BLaER1 (cell line): ENCODE measurements around the gene CDKAL1.
"Not testable (repeated sequence)": the region's sequence is repeated elsewhere in the genome, so short reads cannot be mapped to it uniquely, and the experiment has no call there.

ENCODE experiments used
- H3K27ac ChIP-seq: shearing (Covaris generic); formaldehyde crosslinking; 2 replicates; pipeline ENCODE4 v1.8.1; 2022
- H3K27me3 ChIP-seq: shearing (Covaris generic); formaldehyde crosslinking; 2 replicates; pipeline ENCODE4 v1.8.1; 2022
- H3K36me3 ChIP-seq: shearing (Covaris generic); formaldehyde crosslinking; 2 replicates; pipeline ENCODE4 v1.8.1; 2022
- H3K4me1 ChIP-seq: shearing (Covaris generic); formaldehyde crosslinking; 2 replicates; pipeline ENCODE4 v1.8.1; 2022
- H3K4me2 ChIP-seq: shearing (Covaris generic); formaldehyde crosslinking; 2 replicates; pipeline ENCODE4 v1.8.1; 2022
- H3K4me3 ChIP-seq: shearing (Covaris generic); formaldehyde crosslinking; 2 replicates; pipeline ENCODE4 v1.8.1; 2022
- H3K9ac ChIP-seq: shearing (Covaris generic); formaldehyde crosslinking; 2 replicates; pipeline ENCODE4 v1.8.1; 2022
- H3K9me3 ChIP-seq: shearing (Covaris generic); formaldehyde crosslinking; 2 replicates; pipeline ENCODE4 v1.8.1; 2022
- H4K20me1 ChIP-seq: shearing (Covaris generic); formaldehyde crosslinking; 2 replicates; pipeline ENCODE4 v1.8.1; 2022
- Cebpa-rat ChIP-seq: shearing (Covaris generic); IDR thresholded peaks from 2 replicates; pipeline ENCODE4 v1.8.1; 2022

CDKAL1 gene

GRCh38 chr6:20830576-20830975 is 296.3 kb downstream of the CDKAL1 start:
- peaks cover 8% of the 10 kb centered on the region for H3K4me1 ChIP-seq
- no peak overlapping the region for H3K4me3 ChIP-seq
- no peak for TF ChIP-seq Cebpa-rat
- no peaks in the 10 kb centered on the region for H4K20me1 ChIP-seq
- H3K27ac ChIP-seq: no peak overlapping the region
- no peaks in the 10 kb centered on the region for H3K27me3 ChIP-seq
- H3K4me2 ChIP-seq: no peak overlapping the region
- H3K9ac ChIP-seq: no peak overlapping the region
- H3K9me3 ChIP-seq: no peaks in the 10 kb centered on the region
- no peaks in the 10 kb centered on the region for H3K36me3 ChIP-seq

GRCh38 chr6:20831251-20831650 is 297.0 kb downstream of the CDKAL1 start:
- H4K20me1 ChIP-seq, H3K4me2 ChIP-seq, H3K27me3 ChIP-seq, H3K9ac ChIP-seq, H3K36me3 ChIP-seq, H3K9me3 ChIP-seq, H3K4me1 ChIP-seq, H3K4me3 ChIP-seq, H3K27ac ChIP-seq: not testable (repeated sequence)

- Histone ChIP-seq H3K36me3 (no peaks in the 10 kb centered on the region), H3K27ac (no peak overlapping the region), H3K9me3 (no peaks in the 10 kb centered on the region), H4K20me1 (no peaks in the 10 kb centered on the region), H3K4me2 (no peak overlapping the region), H3K4me1 (peaks cover 8% of the 10 kb centered on the region), H3K4me3 (no peak overlapping the region), H3K27me3 (no peaks in the 10 kb centered on the region), H3K9ac (no peak overlapping the region)
- TF ChIP-seq Cebpa-rat: no peak
Observed at GRCh38 chr6:20833881-20834515, 299.7 kb downstream of the CDKAL1 start.

GRCh38 chr6:20835315-20836010 is 301.2 kb downstream of the CDKAL1 start:
- no peak overlapping the region for H3K4me3 ChIP-seq
- no peaks in the 10 kb centered on the region for H3K36me3 ChIP-seq
- no peak overlapping the region for H3K27ac ChIP-seq
- no peaks in the 10 kb centered on the region for H4K20me1 ChIP-seq
- peaks cover 8% of the 10 kb centered on the region for H3K4me1 ChIP-seq
- no peak for TF ChIP-seq Cebpa-rat
- no peak overlapping the region for H3K4me2 ChIP-seq
- no peak overlapping the region for H3K9ac ChIP-seq
- no peaks in the 10 kb centered on the region for H3K9me3 ChIP-seq
- no peaks in the 10 kb centered on the region for H3K27me3 ChIP-seq

GRCh38 chr6:20837189-20837588 is 302.9 kb downstream of the CDKAL1 start:
- TF ChIP-seq Cebpa-rat: no peak
- H3K9ac ChIP-seq: no peak overlapping the region
- no peaks in the 10 kb centered on the region for H3K27me3 ChIP-seq
- no peak overlapping the region for H3K4me3 ChIP-seq
- no peaks in the 10 kb centered on the region for H3K9me3 ChIP-seq
- H4K20me1 ChIP-seq: no peaks in the 10 kb centered on the region
- H3K27ac ChIP-seq: no peak overlapping the region
- no peaks in the 10 kb centered on the region for H3K36me3 ChIP-seq
- no peak overlapping the region for H3K4me2 ChIP-seq
- H3K4me1 ChIP-seq: peaks cover 8% of the 10 kb centered on the region

GRCh38 chr6:20838113-20838512 is 303.9 kb downstream of the CDKAL1 start:
- no peak overlapping the region for H3K4me3 ChIP-seq
- peaks cover 8% of the 10 kb centered on the region for H3K4me1 ChIP-seq
- H3K9ac ChIP-seq: no peak overlapping the region
- no peak for TF ChIP-seq Cebpa-rat
- H3K27ac ChIP-seq: no peak overlapping the region
- no peak overlapping the region for H3K4me2 ChIP-seq
- no peaks in the 10 kb centered on the region for H4K20me1 ChIP-seq
- no peaks in the 10 kb centered on the region for H3K9me3 ChIP-seq
- H3K27me3 ChIP-seq: no peaks in the 10 kb centered on the region
- H3K36me3 ChIP-seq: no peaks in the 10 kb centered on the region

- no peaks in the 10 kb centered on the region for H3K4me1 ChIP-seq
- no peaks in the 10 kb centered on the region for H3K9me3 ChIP-seq
- H3K27ac ChIP-seq: no peak overlapping the region
- no peaks in the 10 kb centered on the region for H4K20me1 ChIP-seq
- H3K27me3 ChIP-seq: no peaks in the 10 kb centered on the region
- H3K9ac ChIP-seq: no peak overlapping the region
- TF ChIP-seq Cebpa-rat: no peak
- H3K4me3 ChIP-seq: no peak overlapping the region
- H3K4me2 ChIP-seq: no peak overlapping the region
- no peaks in the 10 kb centered on the region for H3K36me3 ChIP-seq
Observed at GRCh38 chr6:20839630-20840029, 305.4 kb downstream of the CDKAL1 start.

- no peaks in the 10 kb centered on the region for H3K9me3 ChIP-seq
- no peak overlapping the region for H3K4me2 ChIP-seq
- H3K4me3 ChIP-seq: no peak overlapping the region
- H3K9ac ChIP-seq: no peak overlapping the region
- H4K20me1 ChIP-seq: no peaks in the 10 kb centered on the region
- H3K36me3 ChIP-seq: no peaks in the 10 kb centered on the region
- no peaks in the 10 kb centered on the region for H3K27me3 ChIP-seq
- H3K27ac ChIP-seq: no peak overlapping the region
- no peak for TF ChIP-seq Cebpa-rat
- no peaks in the 10 kb centered on the region for H3K4me1 ChIP-seq
Observed at GRCh38 chr6:20840675-20841074, 306.4 kb downstream of the CDKAL1 start.

GRCh38 chr6:20841806-20842205 is 307.5 kb downstream of the CDKAL1 start:
- no peaks in the 10 kb centered on the region for H3K9me3 ChIP-seq
- no peaks in the 10 kb centered on the region for H3K27me3 ChIP-seq
- H3K9ac ChIP-seq: no peak overlapping the region

GRCh38 chr6:20845592-20845991 is 311.3 kb downstream of the CDKAL1 start:
- TF ChIP-seq Cebpa-rat: no peak

More at GRCh38 chr6:20841806-20842205, 307.5 kb downstream of the CDKAL1 start:
- no peaks in the 10 kb centered on the region for H4K20me1 ChIP-seq
- no peaks in the 10 kb centered on the region for H3K36me3 ChIP-seq
- no peak for TF ChIP-seq Cebpa-rat
- H3K4me3 ChIP-seq: no peak overlapping the region
- H3K4me2 ChIP-seq: no peak overlapping the region
- H3K4me1 ChIP-seq: peaks cover 6% of the 10 kb centered on the region
- H3K27ac ChIP-seq: no peak overlapping the region

More at GRCh38 chr6:20845592-20845991, 311.3 kb downstream of the CDKAL1 start:
- Histone ChIP-seq H3K9me3 (no peaks in the 10 kb centered on the region), H3K4me3 (no peak overlapping the region), H3K4me2 (no peak overlapping the region), H4K20me1 (no peaks in the 10 kb centered on the region), H3K27ac (no peak overlapping the region), H3K36me3 (no peaks in the 10 kb centered on the region), H3K27me3 (no peaks in the 10 kb centered on the region), H3K4me1 (peaks cover 8% of the 10 kb centered on the region), H3K9ac (no peak overlapping the region)
